Caco-2 (cell line): ENCODE results near the gene MMAB. TPM values are rescaled to one million over a fixed set of nuclear protein-coding genes. Genes with fewer than 3 reads are reported as not detected.

Experiments used
- BruUV-seq: library from RNA; stranded (reverse); fragments of 400-500 nt; replicated peaks from 2 replicates; lab custom pipeline; 2021; lab: Mats Ljungman, UMichigan
- CTCF ChIA-PET: fragments of 300-600 bp; sonication (Branson Sonifier 250); formaldehyde crosslinking; loops from one replicate; lab custom pipeline; 2022; ENCODE audit warnings: antibody characterized with exemption; lab: Charles Lee
- POLR2A ChIA-PET: fragments of 300-600 bp; sonication (Branson Sonifier 250); formaldehyde crosslinking; loops from one replicate; lab custom pipeline; 2022; ENCODE audit warnings: antibody characterized with exemption; lab: Charles Lee
- DNase-seq, 2 experiments: peaks; one replicate each; pipeline versions ENCODE4 v3.0.0 to v3.0.0-alpha.2; 2020 to 2022
- H3K27me3 ChIP-seq: replicated peaks from 2 replicates; pipeline ENCODE4 v1.6.0; 2011; ENCODE audit warnings: low read length; ENCODE audit not compliant: control insufficient read depth, insufficient read depth
- H3K36me3 ChIP-seq: 2 replicates; pipeline ENCODE4 v1.5.1; 2011; ENCODE audit warnings: low read length; ENCODE audit not compliant: control insufficient read depth, insufficient read depth
- H3K4me1 ChIP-seq: fragments of 250-450 bp; sonication (Bioruptor Pico); 2 replicates; pipeline ENCODE4 v1.5.1; 2020; ENCODE audit warnings: mild to moderate bottlenecking
- H3K4me3 ChIP-seq: 2 replicates; pipeline ENCODE4 v1.5.1; 2011; ENCODE audit warnings: low read depth, mild to moderate bottlenecking, control low read depth, low read length
- H3K9me3 ChIP-seq: fragments of 250-450 bp; sonication (Bioruptor Pico); 2 replicates; pipeline ENCODE4 v1.5.1; 2020; ENCODE audit warnings: mild to moderate bottlenecking, moderate library complexity
- H3K27ac Mint-ChIP-seq: one replicate; pipeline ENCODE4 v1.8.0; 2022; ENCODE audit warnings: mixed read lengths; ENCODE audit not compliant: unreplicated experiment
- H3K27me3 Mint-ChIP-seq: one replicate; pipeline ENCODE4 v1.8.0; 2022; ENCODE audit warnings: mixed read lengths; ENCODE audit not compliant: insufficient read depth, unreplicated experiment
- H3K36me3 Mint-ChIP-seq: one replicate; pipeline ENCODE4 v1.8.0; 2022; ENCODE audit warnings: mild to moderate bottlenecking, mixed read lengths; ENCODE audit not compliant: insufficient read depth, unreplicated experiment
- H3K4me1 Mint-ChIP-seq: one replicate; pipeline ENCODE4 v1.8.0; 2022; ENCODE audit warnings: low read depth, mixed read lengths; ENCODE audit not compliant: unreplicated experiment
- H3K4me3 Mint-ChIP-seq: one replicate; pipeline ENCODE4 v1.8.0; 2022; ENCODE audit warnings: mild to moderate bottlenecking, moderate library complexity, mixed read lengths; ENCODE audit not compliant: unreplicated experiment
- H3K9me3 Mint-ChIP-seq: one replicate; pipeline ENCODE4 v1.8.0; 2022; ENCODE audit warnings: mixed read lengths; ENCODE audit not compliant: unreplicated experiment
- CTCF ChIP-seq, 2 experiments: fragments of 200-600 bp in 1 of 2; IDR thresholded peaks; 1 replicate in 1 of 2; 2 replicates in 1 of 2; pipeline versions ENCODE4 v1.5.1 to v1.8.0; 2011 to 2022; ENCODE audit warnings: antibody characterized with exemption in 1 of 2, control low read depth in 1 of 2, inconsistent platforms in 1 of 2, low read depth in 1 of 2, low read length in 1 of 2, mild to moderate bottlenecking in 1 of 2, moderate library complexity in 1 of 2; ENCODE audit not compliant: insufficient read depth in 1 of 2, severe bottlenecking in 1 of 2, unreplicated experiment in 1 of 2
- intact Hi-C: fragments of 100-400 bp; cut with micrococcal nuclease; formaldehyde crosslinking; loops from one replicate; pipeline ENCODE4 v1.10.0; 2022; ENCODE audit not compliant: unreplicated experiment
- total RNA-seq: library from RNA; stranded (reverse); gene quantifications from 2 replicates; pipeline ENCODE4 v1.2.3, GENCODE V29; 2022

The MMAB gene
- total RNA-seq, 1 experiment from 2014 or later = 48.9 TPM

GRCh38 chr12:109558374-109559199, 14.7 kb downstream of the MMAB start:
- no peak for DNase-seq
- no peak overlapping the region for H3K27ac Mint-ChIP-seq
- Histone ChIP-seq H3K4me1 (no peaks in the 10 kb centered on the region), H3K36me3 (peaks cover 5% of the 10 kb centered on the region), H3K27me3 (no peaks in the 10 kb centered on the region), H3K9me3 (peaks cover 6% of the 10 kb centered on the region; the same call in 1 of the 2 replicates), H3K4me3 (no peak overlapping the region)
- no peaks in the 10 kb centered on the region for H3K4me1 Mint-ChIP-seq
- CTCF ChIA-PET = no interaction called here
- POLR2A ChIA-PET = no interaction called here
- peaks cover 26% of the 10 kb centered on the region for H3K36me3 Mint-ChIP-seq
- no peaks in the 10 kb centered on the region for H3K9me3 Mint-ChIP-seq
- no TSS peak for BruUV-seq
- no peak overlapping the region for H3K4me3 Mint-ChIP-seq
- intact Hi-C loops = no loop called here
- TF ChIP-seq CTCF (IDR thresholded peaks at IDR 0.05; ENCODE audit: insufficient read depth in 1 of 2, low read depth in 1 of 2, low read length in 1 of 2, severe bottlenecking in 1 of 2, unreplicated experiment in 1 of 2) = no peak
- no peaks in the 10 kb centered on the region for H3K27me3 Mint-ChIP-seq

GRCh38 chr12:109557805-109558204, 15.5 kb downstream of the MMAB start:
- H3K27ac Mint-ChIP-seq = no peak overlapping the region
- ChIA-PET CTCF (no interaction called here), POLR2A (no interaction called here)
- Histone ChIP-seq H3K36me3 (peaks cover 3% of the 10 kb centered on the region), H3K27me3 (no peaks in the 10 kb centered on the region), H3K4me1 (no peaks in the 10 kb centered on the region), H3K4me3 (no peak overlapping the region), H3K9me3 (peaks cover 6% of the 10 kb centered on the region; the same call in 1 of the 2 replicates)
- no peak for DNase-seq
- no peaks in the 10 kb centered on the region for H3K9me3 Mint-ChIP-seq
- H3K4me3 Mint-ChIP-seq = no peak overlapping the region
- H3K36me3 Mint-ChIP-seq = peaks cover 20% of the 10 kb centered on the region
- intact Hi-C loops = no loop called here
- TF ChIP-seq CTCF (IDR thresholded peaks at IDR 0.05; ENCODE audit: insufficient read depth in 1 of 2, low read depth in 1 of 2, low read length in 1 of 2, severe bottlenecking in 1 of 2, unreplicated experiment in 1 of 2) = no peak
- no TSS peak for BruUV-seq
- no peaks in the 10 kb centered on the region for H3K4me1 Mint-ChIP-seq
- no peaks in the 10 kb centered on the region for H3K27me3 Mint-ChIP-seq

- no peak for DNase-seq
- H3K36me3 ChIP-seq = no peaks in the 10 kb centered on the region; the same call in none of the 2 replicates
- TF ChIP-seq CTCF (IDR thresholded peaks at IDR 0.05; ENCODE audit: insufficient read depth in 1 of 2, low read depth in 1 of 2, low read length in 1 of 2, severe bottlenecking in 1 of 2, unreplicated experiment in 1 of 2) = no peak
- Mint-ChIP-seq H3K4me3 (no peak overlapping the region), H3K4me1 (no peaks in the 10 kb centered on the region), H3K36me3 (peaks cover 14% of the 10 kb centered on the region), H3K27ac (no peak overlapping the region), H3K27me3 (no peaks in the 10 kb centered on the region), H3K9me3 (no peaks in the 10 kb centered on the region)
- H3K4me1 ChIP-seq = no peaks in the 10 kb centered on the region; the same call in 1 of the 2 replicates
- no TSS peak for BruUV-seq
- no peak overlapping the region for H3K4me3 ChIP-seq
- H3K9me3 ChIP-seq = peaks cover 1% of the 10 kb centered on the region; the same call in 1 of the 2 replicates
- ChIA-PET CTCF (no interaction called here), POLR2A (no interaction called here)
- intact Hi-C loops = no loop called here
- no peaks in the 10 kb centered on the region for H3K27me3 ChIP-seq
Measured at GRCh38 chr12:109557200-109557599, 16.1 kb downstream of the MMAB start.
